ENCODE results near the gene SDK1.
"Not testable (repeated sequence)": the region's sequence is repeated elsewhere in the genome, so short reads cannot be mapped to it uniquely, and the experiment has no call there.

SDK1 gene

GRCh38 chr7:4201566-4201965, 900.5 kb downstream of the SDK1 start:
- DNase-seq (ENCODE audit: low read depth in 3 of 3), result no peak

GRCh38 chr7:4202154-4202736, 901.2 kb downstream of the SDK1 start:
- no peak for DNase-seq (ENCODE audit: low read depth in 3 of 3)

GRCh38 chr7:4202954-4203353, 901.9 kb downstream of the SDK1 start:
- no peak for DNase-seq (ENCODE audit: low read depth in 3 of 3)

- DNase-seq (ENCODE audit: low read depth in 3 of 3), result no peak
Measured at GRCh38 chr7:4203626-4204512, 902.8 kb downstream of the SDK1 start.

- DNase-seq (ENCODE audit: low read depth in 3 of 3), result no peak
Measured at GRCh38 chr7:4204513-4205165, 903.6 kb downstream of the SDK1 start.

GRCh38 chr7:4205828-4206227, 904.8 kb downstream of the SDK1 start:
- DNase-seq (ENCODE audit: low read depth in 3 of 3), result no peak

DNA sequence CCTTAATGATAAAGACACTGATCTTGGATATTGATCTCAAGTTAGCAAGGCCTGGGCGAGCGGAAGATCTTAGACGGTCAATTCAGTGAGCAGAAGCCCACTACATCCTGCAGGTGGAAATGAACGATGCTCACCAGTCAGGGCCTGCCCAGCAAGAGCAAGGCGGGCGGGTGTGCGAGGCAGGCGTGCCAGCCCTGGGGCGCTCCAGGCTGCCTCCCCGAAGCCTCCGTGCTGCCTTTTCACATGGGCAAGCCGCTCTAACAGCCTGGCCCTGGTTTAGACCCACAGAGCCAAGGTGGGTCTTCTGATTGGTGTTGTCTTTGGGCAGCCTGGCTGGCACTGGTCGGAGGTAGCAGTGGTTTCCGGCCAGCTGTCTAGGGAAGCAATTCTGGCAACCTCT, 906.0 kb downstream of the SDK1 start:
- DNase-seq (ENCODE audit: low read depth in 3 of 3), result no peak

DNA sequence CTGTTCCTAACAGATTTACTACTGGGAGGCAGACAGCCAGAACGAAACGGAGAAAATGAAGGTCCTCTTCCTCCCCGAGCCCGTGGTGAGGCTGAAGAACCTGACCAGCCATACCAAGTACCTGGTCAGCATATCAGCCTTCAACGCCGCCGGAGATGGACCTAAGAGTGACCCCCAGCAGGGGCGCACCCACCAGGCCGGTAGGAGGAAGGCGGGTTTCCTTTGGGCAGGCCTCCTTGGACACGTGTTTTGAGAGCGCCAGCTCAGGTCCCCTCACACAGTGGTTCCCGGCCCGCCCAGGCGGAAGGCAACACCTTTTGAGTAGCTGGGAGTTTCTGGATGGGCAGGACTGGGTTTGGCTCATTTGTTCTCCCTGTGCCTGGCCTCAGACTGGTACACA, 907.0 kb downstream of the SDK1 start:
- no peak for DNase-seq (ENCODE audit: low read depth in 3 of 3)

DNA sequence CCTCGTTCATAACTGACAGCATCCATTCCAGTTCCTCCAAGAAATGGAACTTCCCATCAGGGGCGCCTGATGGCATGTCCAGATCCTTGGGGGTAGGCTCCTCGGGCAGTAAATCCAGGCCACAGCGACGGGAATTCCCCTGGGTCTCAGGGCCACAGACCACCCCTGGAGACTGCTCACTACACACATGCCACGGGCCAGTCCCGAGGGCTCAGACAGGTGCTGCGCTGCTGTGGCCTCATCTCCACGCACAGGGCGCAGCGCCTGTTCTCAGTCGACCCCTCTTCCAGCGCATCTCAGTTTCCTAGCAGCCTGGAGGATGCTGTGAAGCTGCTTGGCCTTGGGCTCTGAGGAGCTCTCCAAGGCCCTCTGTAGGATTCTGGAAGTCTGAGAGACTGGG, 907.5 kb downstream of the SDK1 start:
- DNase-seq (ENCODE audit: low read depth in 3 of 3), result no peak

DNA sequence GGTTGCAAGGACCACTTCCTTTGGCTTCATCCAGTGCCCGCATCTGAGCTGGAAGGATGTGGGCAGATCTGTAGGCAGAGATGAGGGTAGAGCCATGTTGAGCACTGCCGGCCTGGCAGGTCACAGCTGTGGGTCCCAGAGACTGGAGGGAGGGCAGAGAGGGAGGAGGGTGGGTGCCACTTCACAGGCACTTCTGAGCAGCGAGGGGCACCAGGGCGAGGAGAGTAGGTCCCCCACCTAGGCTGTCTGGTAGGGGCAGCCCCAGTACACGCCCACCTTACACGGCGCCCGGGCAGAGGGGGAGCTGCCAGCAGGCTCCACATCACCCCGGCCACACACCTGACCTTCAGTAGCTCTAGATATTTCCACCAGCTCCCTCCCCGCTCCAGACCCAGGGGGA, 908.1 kb downstream of the SDK1 start:
- no peak for DNase-seq (ENCODE audit: low read depth in 3 of 3)

GRCh38 chr7:4209966-4210365, 908.9 kb downstream of the SDK1 start:
- no peak for DNase-seq (ENCODE audit: low read depth in 3 of 3)

GRCh38 chr7:4210821-4211220, 909.8 kb downstream of the SDK1 start:
- DNase-seq (ENCODE audit: low read depth in 3 of 3), result no peak

DNA sequence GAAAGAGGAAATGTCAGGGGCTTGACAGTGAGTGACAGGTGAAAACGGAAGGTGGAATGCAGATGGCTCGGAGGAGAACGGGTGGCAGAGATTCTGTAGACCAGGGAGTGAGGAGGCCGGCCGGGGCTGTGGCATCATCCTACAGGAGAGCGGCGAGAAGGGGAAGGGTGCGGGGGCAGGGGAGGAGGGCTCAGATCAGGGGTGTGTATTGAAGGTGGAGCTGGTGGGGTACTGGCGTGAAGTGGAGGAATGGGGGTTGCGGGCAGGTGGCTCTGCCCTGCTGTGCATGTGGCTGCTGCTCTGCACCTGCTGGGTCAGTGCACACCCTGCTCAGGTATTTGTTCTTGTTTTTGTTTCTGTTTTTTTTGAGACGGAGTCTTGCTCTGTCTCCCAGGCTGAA, 910.2 kb downstream of the SDK1 start:
- DNase-seq (ENCODE audit: low read depth in 3 of 3), result no peak

DNA sequence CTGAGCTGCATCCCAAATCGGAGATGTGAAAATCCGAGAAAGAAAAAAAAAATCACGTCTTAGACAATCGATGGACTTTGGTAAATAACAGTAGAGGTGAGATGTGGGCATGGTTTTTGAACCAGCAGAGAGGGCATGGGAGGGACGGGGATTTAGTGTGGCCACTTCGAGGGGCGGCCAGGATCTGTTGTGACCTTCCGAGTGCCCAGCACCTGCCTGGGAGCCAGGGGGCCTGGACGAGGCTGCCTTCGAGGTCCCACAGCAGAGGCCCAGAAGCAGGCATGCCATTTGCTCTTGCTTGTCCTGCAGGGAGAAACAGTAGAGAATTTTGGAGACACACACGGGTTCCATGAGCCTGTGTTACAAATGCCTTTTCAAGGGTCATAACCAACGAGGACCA, 911.3 kb downstream of the SDK1 start:
- no peak for DNase-seq (ENCODE audit: low read depth in 3 of 3)

GRCh38 chr7:4214291-4215155, 913.5 kb downstream of the SDK1 start:
- no peak for DNase-seq (ENCODE audit: low read depth in 3 of 3)

- no peak for DNase-seq (ENCODE audit: low read depth in 3 of 3)
Measured at GRCh38 chr7:4215176-4215720, 914.2 kb downstream of the SDK1 start.

- no peak for DNase-seq (ENCODE audit: low read depth in 3 of 3)
Measured at GRCh38 chr7:4216016-4216415, 915.0 kb downstream of the SDK1 start.

DNA sequence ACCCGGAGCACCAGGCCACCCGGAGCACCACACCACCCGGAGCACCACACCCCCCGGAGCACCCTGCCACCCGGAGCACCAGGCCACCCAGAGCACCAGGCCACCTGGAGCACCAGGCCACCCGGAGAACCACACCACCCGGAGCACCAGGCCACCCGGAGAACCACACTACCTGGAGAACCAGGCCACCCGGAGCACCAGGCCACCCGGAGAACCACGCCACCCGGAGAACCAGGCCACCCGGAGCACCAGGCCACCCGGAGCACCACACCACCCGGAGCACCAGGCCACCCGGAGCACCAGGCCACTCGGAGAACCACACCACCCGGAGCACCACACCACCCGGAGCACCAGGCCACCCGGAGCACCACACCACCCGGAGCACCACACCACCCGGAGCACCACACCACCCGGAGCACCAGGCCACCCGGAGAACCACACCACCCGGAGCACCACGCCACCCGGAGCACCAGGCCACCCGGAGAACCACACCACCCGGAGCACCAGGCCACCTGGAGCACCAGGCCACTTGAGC, 916.1 kb downstream of the SDK1 start:
- DNase-seq (ENCODE audit: low read depth in 3 of 3), result not testable (repeated sequence)

GRCh38 chr7:4218481-4218880, 917.4 kb downstream of the SDK1 start:
- no peak for DNase-seq (ENCODE audit: low read depth in 3 of 3)

- no peak for DNase-seq (ENCODE audit: low read depth in 3 of 3)
Measured at GRCh38 chr7:4220011-4220410, 919.0 kb downstream of the SDK1 start.

- no peak for DNase-seq (ENCODE audit: low read depth in 3 of 3)
Measured at GRCh38 chr7:4221043-4221442, 920.0 kb downstream of the SDK1 start.
